Activated T-cell treated with anti-CD3 and anti-CD28 coated beads, Interleukin-2, amount 50 U/mL, for 48 hours (primary cell): ENCODE data around the gene EIF3A.

Experiments used
- DNase-seq, 2 experiments: peaks; one replicate each; pipeline ENCODE4 v3.0.0-alpha.2; 2020

Gene EIF3A

GRCh38 chr10:119005362-119006043 is 75.1 kb downstream of the EIF3A start:
- DNase-seq: no peak

DNA sequence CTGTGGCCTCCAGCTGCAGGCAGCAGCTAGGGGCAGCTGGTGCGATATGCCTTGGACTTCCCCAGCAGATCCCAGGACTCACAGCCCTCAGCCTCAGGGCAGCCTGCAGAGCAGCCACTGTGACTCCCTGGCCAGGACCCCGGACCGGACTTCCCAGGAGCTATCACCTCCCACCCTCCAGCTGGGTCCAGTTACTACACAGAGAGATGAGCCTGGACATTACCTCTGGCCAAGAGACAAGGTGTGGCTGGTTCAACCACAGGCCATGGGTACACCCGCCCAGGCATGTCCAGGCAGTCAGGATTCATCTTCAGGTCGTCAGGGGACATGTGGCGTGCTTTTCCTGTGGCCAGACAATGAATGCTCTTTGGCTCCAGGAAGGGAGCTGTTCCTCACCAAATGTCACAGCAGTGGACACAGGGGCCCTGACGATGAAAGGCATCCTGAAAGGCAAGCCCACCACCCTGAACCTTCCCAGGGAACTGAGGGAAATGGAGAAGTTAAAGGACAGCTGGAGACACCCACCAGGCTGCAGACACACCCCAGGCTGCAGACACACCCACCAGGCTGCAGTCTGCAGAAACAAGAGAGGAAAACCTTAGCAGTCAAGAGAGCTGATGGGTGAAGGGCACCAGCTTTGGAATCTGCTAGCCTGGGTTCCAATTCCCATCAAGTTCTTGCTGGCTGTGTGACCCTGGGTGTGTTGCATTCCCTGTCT is 76.9 kb downstream of the EIF3A start:
- no peak for DNase-seq

- DNase-seq: no peak
Observed at GRCh38 chr10:119001717-119002500, 78.7 kb downstream of the EIF3A start.

- DNase-seq: no peak
Observed at GRCh38 chr10:118998183-118998582, 82.4 kb downstream of the EIF3A start.

- no peak for DNase-seq
Observed at GRCh38 chr10:118997379-118997778, 83.2 kb downstream of the EIF3A start.

DNA sequence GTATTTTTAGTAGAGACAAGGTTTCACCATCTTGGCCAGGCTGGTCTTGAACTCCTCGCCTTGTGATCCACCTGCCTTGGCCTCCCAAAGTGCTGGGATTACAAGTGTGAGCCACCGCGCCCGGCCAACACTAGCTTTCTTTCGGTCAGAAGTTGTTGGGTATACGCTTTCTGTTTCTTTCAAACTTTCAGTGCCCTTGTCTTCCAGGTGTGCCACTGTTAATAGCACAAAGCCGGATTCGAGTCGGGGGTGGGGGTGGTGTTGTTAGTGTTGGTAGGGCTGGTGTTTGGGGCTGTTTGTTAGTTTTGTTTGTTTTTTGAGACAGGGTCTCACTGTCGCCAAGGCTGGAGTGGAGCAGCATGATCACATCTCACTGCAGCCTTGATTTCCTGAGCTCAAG is 84.9 kb downstream of the EIF3A start:
- DNase-seq: no peak

GRCh38 chr10:118994321-118994720 is 86.3 kb downstream of the EIF3A start:
- DNase-seq: no peak

DNA sequence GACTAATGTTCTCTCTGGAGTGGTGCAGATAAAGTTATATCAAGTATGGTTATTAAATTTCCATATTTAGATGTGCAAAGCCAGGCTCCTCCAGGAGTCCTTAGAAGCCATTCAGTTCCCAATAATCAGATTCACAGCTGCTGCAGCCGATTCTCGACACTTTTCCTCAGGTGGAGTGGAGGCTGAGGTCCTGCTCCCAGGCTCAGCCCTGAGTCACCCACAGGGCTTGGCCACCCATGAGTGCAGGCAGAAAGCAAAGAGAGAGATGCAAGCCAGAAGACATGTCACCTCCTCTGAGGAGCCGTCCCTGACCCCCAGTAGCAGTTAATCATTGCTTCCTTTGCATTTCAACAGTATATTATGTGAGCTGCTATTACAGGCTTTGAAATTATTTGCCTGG is 87.4 kb downstream of the EIF3A start:
- no peak for DNase-seq

GRCh38 chr10:118992496-118992895 is 88.1 kb downstream of the EIF3A start:
- no peak for DNase-seq

DNA sequence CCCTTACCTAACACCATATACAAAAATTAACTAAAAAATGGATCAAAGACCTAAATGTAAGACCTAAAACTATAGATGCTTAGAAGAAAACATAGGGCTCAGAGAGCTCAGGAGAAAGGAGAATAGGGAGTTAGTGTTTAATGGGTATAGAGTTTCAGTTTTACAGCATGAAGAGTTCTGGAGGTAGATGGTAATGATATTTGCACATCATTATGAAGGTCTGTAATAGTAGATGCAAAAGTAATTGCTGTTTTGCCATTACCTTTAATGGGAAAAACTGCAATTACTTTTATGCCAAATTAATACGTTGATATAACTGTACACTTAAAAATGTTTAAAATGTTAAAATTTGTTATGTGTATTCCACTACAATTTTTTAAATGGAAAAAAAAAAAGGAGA is 90.3 kb downstream of the EIF3A start:
- no peak for DNase-seq

DNA sequence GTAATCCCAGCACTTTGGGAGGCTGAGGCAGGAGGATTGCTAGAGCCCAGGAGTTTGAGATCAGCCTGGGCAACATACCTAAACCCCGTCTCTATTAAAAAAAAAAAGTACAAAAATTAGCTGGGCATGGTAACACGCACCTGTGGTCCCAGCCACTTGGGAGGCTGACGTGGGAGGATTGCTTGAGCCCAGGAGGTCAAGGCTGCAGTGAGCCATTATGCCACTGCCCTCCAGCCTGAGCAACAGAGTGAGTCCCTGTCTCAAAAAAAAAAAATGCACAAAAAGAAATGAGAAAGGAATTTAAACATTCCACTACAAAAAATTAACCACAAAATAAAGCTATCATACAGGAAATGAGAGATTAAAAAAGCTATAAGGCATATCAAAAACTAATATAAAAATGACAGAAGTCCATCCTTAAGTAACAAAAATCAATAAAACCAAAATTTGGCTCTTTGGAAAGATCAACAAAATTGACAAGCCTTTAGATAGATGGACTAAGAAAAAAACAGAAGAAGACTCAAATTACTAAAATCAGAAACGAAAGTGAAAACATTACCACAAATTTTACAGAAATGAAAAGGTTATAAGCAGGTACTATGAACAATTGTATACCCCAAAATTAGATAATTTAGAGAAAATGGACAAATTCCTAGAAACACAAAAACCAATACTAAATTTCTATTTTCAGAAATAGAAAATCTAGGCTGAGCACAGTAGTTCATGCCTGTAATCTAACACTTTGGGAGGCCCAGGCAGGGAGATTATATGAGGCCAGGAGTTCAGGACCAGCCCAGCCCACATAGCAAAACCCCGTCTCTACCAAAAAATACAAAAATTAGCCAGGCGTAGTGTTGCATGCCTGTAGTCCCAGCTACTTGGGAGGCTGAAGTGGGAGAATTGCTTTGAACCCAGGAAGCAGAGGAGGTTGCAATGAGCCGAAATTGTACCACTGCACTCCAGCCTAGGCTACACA is 93.5 kb downstream of the EIF3A start:
- DNase-seq: no peak

GRCh38 chr10:118985576-118985975 is 95.0 kb downstream of the EIF3A start:
- DNase-seq: no peak
